H9 (cell line): ENCODE measurements around the gene TENM4. TPM values are rescaled to one million over a fixed set of nuclear protein-coding genes. Genes with fewer than 3 reads are reported as not detected.

Experiments used
- DNase-seq: peaks from one replicate; pipeline ENCODE4 v3.0.0-alpha.2; 2017
- H2AFZ ChIP-seq: one replicate; pipeline ENCODE4 v1.6.1; 2013; ENCODE audit warnings: mild to moderate bottlenecking, low read length, control low read depth, moderate library complexity
- H2AK5ac ChIP-seq: 2 replicates; pipeline ENCODE4 v1.6.1; 2013; ENCODE audit warnings: low read length, control low read depth, mixed read lengths; ENCODE audit not compliant: insufficient read length
- H2BK120ac ChIP-seq: one replicate; pipeline ENCODE4 v1.6.1; 2013; ENCODE audit warnings: low read depth, mild to moderate bottlenecking, low read length, control low read depth, inconsistent platforms; ENCODE audit not compliant: poor library complexity, severe bottlenecking
- H2BK12ac ChIP-seq: 2 replicates; pipeline ENCODE4 v1.6.1; 2013; ENCODE audit warnings: low read length, control low read depth, mixed read lengths, low read depth; ENCODE audit not compliant: insufficient read length
- H2BK15ac ChIP-seq: 2 replicates; pipeline ENCODE4 v1.6.1; 2013; ENCODE audit warnings: low read depth, low read length, control low read depth
- H2BK20ac ChIP-seq: one replicate; pipeline ENCODE4 v1.6.1; 2013; ENCODE audit warnings: low read depth, mild to moderate bottlenecking, low read length, control low read depth, inconsistent platforms; ENCODE audit not compliant: poor library complexity, severe bottlenecking
- H2BK5ac ChIP-seq: 2 replicates; pipeline ENCODE4 v1.6.1; 2013; ENCODE audit warnings: low read length, control low read depth, mixed read lengths; ENCODE audit not compliant: insufficient read length
- H3K14ac ChIP-seq: 2 replicates; pipeline ENCODE4 v1.6.1; 2013; ENCODE audit warnings: low read length, control low read depth; ENCODE audit not compliant: insufficient read depth
- H3K18ac ChIP-seq: 2 replicates; pipeline ENCODE4 v1.6.1; 2013; ENCODE audit warnings: low read depth, mild to moderate bottlenecking, mixed read lengths, low read length, control low read depth; ENCODE audit not compliant: insufficient read length
- H3K23ac ChIP-seq: 2 replicates; pipeline ENCODE4 v1.6.1; 2013; ENCODE audit warnings: low read length, control low read depth, mixed read lengths, low read depth; ENCODE audit not compliant: insufficient read length
- H3K23me2 ChIP-seq: 2 replicates; pipeline ENCODE4 v1.6.1; 2013; ENCODE audit warnings: low read depth, mild to moderate bottlenecking, mixed read lengths, low read length, control low read depth; ENCODE audit not compliant: insufficient read length, poor library complexity, severe bottlenecking
- H3K27ac ChIP-seq: 2 replicates; pipeline ENCODE4 v1.5.1; 2013; ENCODE audit warnings: low read length, control low read depth, mixed read lengths, low read depth; ENCODE audit not compliant: insufficient read length
- H3K27me3 ChIP-seq: 2 replicates; pipeline ENCODE4 v1.6.1; 2013; ENCODE audit warnings: low read length, control low read depth, inconsistent platforms; ENCODE audit not compliant: insufficient read depth
- H3K4ac ChIP-seq: 2 replicates; pipeline ENCODE4 v1.6.1; 2013; ENCODE audit warnings: low read depth, mild to moderate bottlenecking, control low read depth, inconsistent platforms, low read length, moderate library complexity
- H3K4me1 ChIP-seq: 2 replicates; pipeline ENCODE4 v1.6.1; 2013; ENCODE audit warnings: low read length, control low read depth, inconsistent platforms; ENCODE audit not compliant: insufficient read depth
- H3K4me2 ChIP-seq: 2 replicates; pipeline ENCODE4 v1.6.1; 2013; ENCODE audit warnings: low read length, control low read depth, mixed read lengths; ENCODE audit not compliant: insufficient read length, insufficient read depth
- H3K56ac ChIP-seq: 2 replicates; pipeline ENCODE4 v1.6.1; 2013; ENCODE audit warnings: low read depth, mild to moderate bottlenecking, mixed read lengths, low read length, control low read depth; ENCODE audit not compliant: insufficient read length
- H3K79me1 ChIP-seq: 2 replicates; pipeline ENCODE4 v1.6.1; 2013; ENCODE audit warnings: low read depth, mild to moderate bottlenecking, moderate library complexity, low read length, control low read depth, inconsistent platforms; ENCODE audit not compliant: insufficient read depth, poor library complexity, severe bottlenecking
- H3K79me2 ChIP-seq: 2 replicates; pipeline ENCODE4 v1.6.1; 2013; ENCODE audit warnings: low read length, control low read depth, inconsistent platforms; ENCODE audit not compliant: insufficient read depth
- H3K9ac ChIP-seq: 2 replicates; pipeline ENCODE4 v1.6.1; 2013; ENCODE audit warnings: low read length, control low read depth, mixed read lengths; ENCODE audit not compliant: insufficient read length; ENCODE audit errors: extremely low read depth
- H3K9me3 ChIP-seq: one replicate; pipeline ENCODE4 v1.6.1; 2013; ENCODE audit warnings: low read depth, low read length, inconsistent platforms; ENCODE audit not compliant: control insufficient read depth
- H3T11ph ChIP-seq: one replicate; pipeline ENCODE4 v1.6.1; 2013; ENCODE audit warnings: mild to moderate bottlenecking, low read length, control low read depth, inconsistent platforms
- H4K20me1 ChIP-seq: one replicate; pipeline ENCODE4 v1.6.1; 2013; ENCODE audit not compliant: control insufficient read depth, insufficient read length, insufficient read depth
- H4K5ac ChIP-seq: 2 replicates; pipeline ENCODE4 v1.6.1; 2013; ENCODE audit warnings: low read depth, mild to moderate bottlenecking, mixed read lengths, low read length, control low read depth; ENCODE audit not compliant: insufficient read length
- H4K8ac ChIP-seq: replicated peaks from 2 replicates; pipeline ENCODE4 v1.6.1; 2013; ENCODE audit warnings: low read length, control low read depth, mixed read lengths, low read depth; ENCODE audit not compliant: insufficient read length
- H4K91ac ChIP-seq: 2 replicates; pipeline ENCODE4 v1.6.1; 2013; ENCODE audit warnings: low read depth, mild to moderate bottlenecking, moderate library complexity, mixed read lengths, low read length, control low read depth; ENCODE audit not compliant: insufficient read length
- H3K27ac Mint-ChIP-seq, 3 experiments: 2 replicates in 2 of 3; 3 replicates in 1 of 3; pipeline ENCODE4 v1.8.0; 2020 to 2021; ENCODE audit warnings: mixed read lengths in 3 of 3, mild to moderate bottlenecking in 1 of 3, moderate library complexity in 1 of 3
- H3K27me3 Mint-ChIP-seq: 2 replicates; pipeline ENCODE4 v1.8.0; 2021; ENCODE audit warnings: low read depth, mild to moderate bottlenecking, moderate library complexity, mixed read lengths
- H3K36me3 Mint-ChIP-seq, 3 experiments: 2 replicates in 2 of 3; 3 replicates in 1 of 3; pipeline ENCODE4 v1.8.0; 2020 to 2021; ENCODE audit warnings: low read depth in 3 of 3, mixed read lengths in 3 of 3; ENCODE audit not compliant: insufficient read depth in 1 of 3
- H3K4me1 Mint-ChIP-seq, 2 experiments: 2 replicates each; pipeline ENCODE4 v1.8.0; 2020; ENCODE audit warnings: mixed read lengths in 2 of 2
- H3K4me3 Mint-ChIP-seq, 2 experiments: 2 replicates in 1 of 2; 3 replicates in 1 of 2; pipeline ENCODE4 v1.8.0; 2020 to 2021; ENCODE audit warnings: mild to moderate bottlenecking in 2 of 2, mixed read lengths in 2 of 2, moderate library complexity in 1 of 2
- H3K9me3 Mint-ChIP-seq, 2 experiments: 2 replicates in 1 of 2; 3 replicates in 1 of 2; pipeline ENCODE4 v1.8.0; 2020; ENCODE audit warnings: mild to moderate bottlenecking in 2 of 2, mixed read lengths in 2 of 2, moderate library complexity in 1 of 2
- WGBS: extraction: QIAGEN DNeasy Blood & Tissue Kit; methylation state at CpG from one replicate; pipeline ENCODE4 v1.1.7; 2013; ENCODE audit warnings: missing lambda C conversion rate, low lambda C conversion rate, mixed read lengths; ENCODE audit not compliant: insufficient read length; ENCODE audit errors: extremely low coverage; 5-methylcytosine and 5-hydroxymethylcytosine counted together
- total RNA-seq: library from RNA; stranded (reverse); gene quantifications from 2 replicates; pipeline ENCODE4 v1.2.1, GENCODE V29; 2021
- TF ChIP-seq, protein P1 (sequence below): fragments of 200-600 bp; sonication (generic); conservative IDR thresholded peaks from 3 replicates; pipeline ENCODE4 v1.8.0; 2021; ENCODE audit warnings: antibody characterized with exemption, mild to moderate bottlenecking

The TENM4 gene
- total RNA-seq, 1 experiment from 2014 or later = 4.6 TPM

GRCh38 chr11:78772186-78772585 lies 668.6 kb downstream of the TENM4 start:
- Histone ChIP-seq H3K27ac (no peak overlapping the region), H2BK120ac (no peak overlapping the region), H3K27me3 (no peaks in the 10 kb centered on the region), H3K4me1 (no peaks in the 10 kb centered on the region), H2BK12ac (no peak overlapping the region), H2AK5ac (no peak overlapping the region), H2BK5ac (no peak overlapping the region), H3K79me2 (no peaks in the 10 kb centered on the region), H2BK20ac (no peak overlapping the region), H3K56ac (no peak overlapping the region), H4K8ac (no peak overlapping the region), H3K23ac (no peak overlapping the region), H3K4ac (no peak overlapping the region), H3K9ac (no peak overlapping the region), H4K20me1 (no peaks in the 10 kb centered on the region), H4K91ac (no peak overlapping the region), H4K5ac (no peak overlapping the region), H3K4me2 (no peak overlapping the region), H3K18ac (no peak overlapping the region), H2BK15ac (no peak overlapping the region), H3K79me1 (no peaks in the 10 kb centered on the region), H3K14ac (no peak overlapping the region), H3K9me3 (no peaks in the 10 kb centered on the region), H2AFZ (no peak overlapping the region), H3T11ph (no peak overlapping the region), H3K23me2 (no peaks in the 10 kb centered on the region)
- Mint-ChIP-seq H3K27me3 (peaks cover 3% of the 10 kb centered on the region), H3K27ac (no peak overlapping the region), H3K4me1 (no peaks in the 10 kb centered on the region), H3K9me3 (no peaks in the 10 kb centered on the region), H3K4me3 (no peak overlapping the region), H3K36me3 (no peaks in the 10 kb centered on the region; a peak in 1 of 7 replicates)
- DNase-seq = no peak
- TF ChIP-seq, protein P1, sequence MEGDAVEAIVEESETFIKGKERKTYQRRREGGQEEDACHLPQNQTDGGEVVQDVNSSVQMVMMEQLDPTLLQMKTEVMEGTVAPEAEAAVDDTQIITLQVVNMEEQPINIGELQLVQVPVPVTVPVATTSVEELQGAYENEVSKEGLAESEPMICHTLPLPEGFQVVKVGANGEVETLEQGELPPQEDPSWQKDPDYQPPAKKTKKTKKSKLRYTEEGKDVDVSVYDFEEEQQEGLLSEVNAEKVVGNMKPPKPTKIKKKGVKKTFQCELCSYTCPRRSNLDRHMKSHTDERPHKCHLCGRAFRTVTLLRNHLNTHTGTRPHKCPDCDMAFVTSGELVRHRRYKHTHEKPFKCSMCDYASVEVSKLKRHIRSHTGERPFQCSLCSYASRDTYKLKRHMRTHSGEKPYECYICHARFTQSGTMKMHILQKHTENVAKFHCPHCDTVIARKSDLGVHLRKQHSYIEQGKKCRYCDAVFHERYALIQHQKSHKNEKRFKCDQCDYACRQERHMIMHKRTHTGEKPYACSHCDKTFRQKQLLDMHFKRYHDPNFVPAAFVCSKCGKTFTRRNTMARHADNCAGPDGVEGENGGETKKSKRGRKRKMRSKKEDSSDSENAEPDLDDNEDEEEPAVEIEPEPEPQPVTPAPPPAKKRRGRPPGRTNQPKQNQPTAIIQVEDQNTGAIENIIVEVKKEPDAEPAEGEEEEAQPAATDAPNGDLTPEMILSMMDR = no peak
- WGBS = no CpG with 5 or more reads among the region's 3 CpGs
